Measurements from ENCODE around the gene SLIT3. TPM values are rescaled to one million over a fixed set of nuclear protein-coding genes. Genes with fewer than 3 reads are reported as not detected.
A peak's percentile ranks its signal among the peaks of the same experiment; 100 is the strongest.

The SLIT3 gene
- total RNA-seq, 1 experiment from 2014 or later: 0.92 TPM

GRCh38 chr5:168612123-168612522, 688.8 kb downstream of the SLIT3 start:
- Histone ChIP-seq H4K20me1 (ENCODE audit: control insufficient read depth, insufficient read depth, insufficient read length) (no peaks in the 10 kb centered on the region), H4K8ac (replicated peaks; ENCODE audit: insufficient read length, low read depth, low read length) (no peak overlapping the region), H2BK12ac (ENCODE audit: insufficient read length, low read depth, low read length) (no peak overlapping the region), H3K23ac (ENCODE audit: insufficient read length, low read depth, low read length) (no peak overlapping the region), H3K9me3 (ENCODE audit: control insufficient read depth, low read depth, low read length) (no peaks in the 10 kb centered on the region), H4K91ac (ENCODE audit: insufficient read length, low read depth, low read length) (no peak overlapping the region), H4K5ac (ENCODE audit: insufficient read length, low read depth, low read length) (no peak overlapping the region), H2BK120ac (ENCODE audit: low read depth, low read length, poor library complexity, severe bottlenecking) (no peak overlapping the region), H2BK5ac (ENCODE audit: insufficient read length, low read length) (no peak overlapping the region), H3K56ac (ENCODE audit: insufficient read length, low read depth, low read length) (no peak overlapping the region), H3K79me2 (ENCODE audit: insufficient read depth, low read length) (no peaks in the 10 kb centered on the region), H2AK5ac (ENCODE audit: insufficient read length, low read length) (no peak overlapping the region), H3K4me1 (ENCODE audit: insufficient read depth, low read length) (no peaks in the 10 kb centered on the region), H3K27me3 (ENCODE audit: insufficient read depth, low read length) (no peaks in the 10 kb centered on the region), H3K27ac (ENCODE audit: insufficient read length, low read depth, low read length) (no peak overlapping the region), H3K14ac (ENCODE audit: insufficient read depth, low read length) (no peak overlapping the region), H3K18ac (ENCODE audit: insufficient read length, low read depth, low read length) (no peak overlapping the region), H2BK15ac (ENCODE audit: low read depth, low read length) (no peak overlapping the region), H3K79me1 (ENCODE audit: insufficient read depth, low read depth, low read length, poor library complexity, severe bottlenecking) (no peaks in the 10 kb centered on the region), H2BK20ac (ENCODE audit: low read depth, low read length, poor library complexity, severe bottlenecking) (no peak overlapping the region), H3K23me2 (ENCODE audit: insufficient read length, low read depth, low read length, poor library complexity, severe bottlenecking) (no peaks in the 10 kb centered on the region), H2AFZ (ENCODE audit: low read length) (no peak overlapping the region), H3K4me2 (ENCODE audit: insufficient read depth, insufficient read length, low read length) (no peak overlapping the region), H3T11ph (ENCODE audit: low read length) (no peak overlapping the region), H3K9ac (ENCODE audit: extremely low read depth, insufficient read length, low read length) (no peak overlapping the region), H3K4ac (ENCODE audit: low read depth, low read length) (no peak overlapping the region)
- Mint-ChIP-seq H3K36me3 (ENCODE audit: insufficient read depth in 1 of 3, low read depth in 3 of 3) (no peaks in the 10 kb centered on the region), H3K4me1 (0 out of 4 replicates have a peak, but pooled peaks cover 0 to 4% of the 10 kb centered on the region in 2 experiments), H3K4me3 (no peak overlapping the region), H3K27me3 (ENCODE audit: low read depth) (peaks cover 3% of the 10 kb centered on the region), H3K9me3 (no peaks in the 10 kb centered on the region; a peak in 1 of 5 replicates), H3K27ac (no peak overlapping the region)
- DNase-seq: no peak
- no CpG with 5 or more reads among the region's 4 CpGs for WGBS (ENCODE audit: extremely low coverage, insufficient read length, low lambda C conversion rate)
- no peak for TF ChIP-seq CTCF (conservative IDR thresholded peaks at IDR 0.05)

Small RNAs within 50 kb of the gene (microRNA-seq; reads per million reads assigned to microRNA genes)
- gene MIR218-2 (ENCODE audit: borderline microRNAs expressed) (not detected), gene MIR585 (ENCODE audit: borderline microRNAs expressed) (1.2 reads per million, percentile 3 among the genes with 10 or more reads in this experiment)
